HL-60 (cell line): Measurements from ENCODE around the gene PPP1R27.

Source experiments
- GABPA ChIP-seq: IDR thresholded peaks from 2 replicates; pipeline ENCODE4 v1.6.1; 2012; ENCODE audit warnings: low read depth
- POLR2AphosphoS5 ChIP-seq: IDR thresholded peaks from 2 replicates; pipeline ENCODE4 v1.6.1; 2012; ENCODE audit warnings: low read depth
- SPI1 ChIP-seq: IDR thresholded peaks from 2 replicates; pipeline ENCODE4 v1.6.1; 2012; ENCODE audit warnings: low read depth, mild to moderate bottlenecking, borderline replicate concordance
- TF ChIP-seq, protein P1 (sequence below): IDR thresholded peaks from one replicate; pipeline ENCODE4 v1.5.1; 2011; ENCODE audit warnings: low read length, control low read depth, inconsistent platforms; ENCODE audit not compliant: insufficient read depth
- TF ChIP-seq, protein P2 (sequence below): IDR thresholded peaks from 2 replicates; pipeline ENCODE4 v1.6.1; 2012; ENCODE audit warnings: low read depth; ENCODE audit not compliant: insufficient replicate concordance

DNA sequence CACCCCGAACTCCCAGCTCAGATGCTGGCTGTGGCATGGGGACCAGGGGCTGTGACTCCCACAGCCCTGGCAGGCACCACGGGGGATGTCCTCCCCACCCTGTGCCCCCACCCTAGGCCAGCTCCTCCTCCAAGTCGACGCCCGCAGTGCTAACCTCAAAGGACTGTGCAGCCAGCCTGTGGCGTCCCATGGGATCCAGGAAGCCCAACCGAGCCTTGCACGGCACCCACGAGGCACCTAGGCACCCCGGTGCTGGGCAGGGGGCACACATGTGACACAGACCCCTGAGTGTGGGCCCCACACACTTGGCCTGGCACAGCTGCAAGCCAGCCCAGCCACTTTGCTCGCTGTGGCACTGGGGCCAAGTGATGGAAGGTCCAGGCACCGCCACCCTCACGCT lies 27.0 kb downstream of the PPP1R27 start:
- TF ChIP-seq SPI1: no peak
- TF ChIP-seq, protein P1, sequence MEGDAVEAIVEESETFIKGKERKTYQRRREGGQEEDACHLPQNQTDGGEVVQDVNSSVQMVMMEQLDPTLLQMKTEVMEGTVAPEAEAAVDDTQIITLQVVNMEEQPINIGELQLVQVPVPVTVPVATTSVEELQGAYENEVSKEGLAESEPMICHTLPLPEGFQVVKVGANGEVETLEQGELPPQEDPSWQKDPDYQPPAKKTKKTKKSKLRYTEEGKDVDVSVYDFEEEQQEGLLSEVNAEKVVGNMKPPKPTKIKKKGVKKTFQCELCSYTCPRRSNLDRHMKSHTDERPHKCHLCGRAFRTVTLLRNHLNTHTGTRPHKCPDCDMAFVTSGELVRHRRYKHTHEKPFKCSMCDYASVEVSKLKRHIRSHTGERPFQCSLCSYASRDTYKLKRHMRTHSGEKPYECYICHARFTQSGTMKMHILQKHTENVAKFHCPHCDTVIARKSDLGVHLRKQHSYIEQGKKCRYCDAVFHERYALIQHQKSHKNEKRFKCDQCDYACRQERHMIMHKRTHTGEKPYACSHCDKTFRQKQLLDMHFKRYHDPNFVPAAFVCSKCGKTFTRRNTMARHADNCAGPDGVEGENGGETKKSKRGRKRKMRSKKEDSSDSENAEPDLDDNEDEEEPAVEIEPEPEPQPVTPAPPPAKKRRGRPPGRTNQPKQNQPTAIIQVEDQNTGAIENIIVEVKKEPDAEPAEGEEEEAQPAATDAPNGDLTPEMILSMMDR: no peak
- TF ChIP-seq POLR2AphosphoS5: no peak
- TF ChIP-seq, protein P2, sequence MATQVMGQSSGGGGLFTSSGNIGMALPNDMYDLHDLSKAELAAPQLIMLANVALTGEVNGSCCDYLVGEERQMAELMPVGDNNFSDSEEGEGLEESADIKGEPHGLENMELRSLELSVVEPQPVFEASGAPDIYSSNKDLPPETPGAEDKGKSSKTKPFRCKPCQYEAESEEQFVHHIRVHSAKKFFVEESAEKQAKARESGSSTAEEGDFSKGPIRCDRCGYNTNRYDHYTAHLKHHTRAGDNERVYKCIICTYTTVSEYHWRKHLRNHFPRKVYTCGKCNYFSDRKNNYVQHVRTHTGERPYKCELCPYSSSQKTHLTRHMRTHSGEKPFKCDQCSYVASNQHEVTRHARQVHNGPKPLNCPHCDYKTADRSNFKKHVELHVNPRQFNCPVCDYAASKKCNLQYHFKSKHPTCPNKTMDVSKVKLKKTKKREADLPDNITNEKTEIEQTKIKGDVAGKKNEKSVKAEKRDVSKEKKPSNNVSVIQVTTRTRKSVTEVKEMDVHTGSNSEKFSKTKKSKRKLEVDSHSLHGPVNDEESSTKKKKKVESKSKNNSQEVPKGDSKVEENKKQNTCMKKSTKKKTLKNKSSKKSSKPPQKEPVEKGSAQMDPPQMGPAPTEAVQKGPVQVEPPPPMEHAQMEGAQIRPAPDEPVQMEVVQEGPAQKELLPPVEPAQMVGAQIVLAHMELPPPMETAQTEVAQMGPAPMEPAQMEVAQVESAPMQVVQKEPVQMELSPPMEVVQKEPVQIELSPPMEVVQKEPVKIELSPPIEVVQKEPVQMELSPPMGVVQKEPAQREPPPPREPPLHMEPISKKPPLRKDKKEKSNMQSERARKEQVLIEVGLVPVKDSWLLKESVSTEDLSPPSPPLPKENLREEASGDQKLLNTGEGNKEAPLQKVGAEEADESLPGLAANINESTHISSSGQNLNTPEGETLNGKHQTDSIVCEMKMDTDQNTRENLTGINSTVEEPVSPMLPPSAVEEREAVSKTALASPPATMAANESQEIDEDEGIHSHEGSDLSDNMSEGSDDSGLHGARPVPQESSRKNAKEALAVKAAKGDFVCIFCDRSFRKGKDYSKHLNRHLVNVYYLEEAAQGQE: no peak
- no peak for TF ChIP-seq GABPA
